SK-N-SH (cell line): ENCODE data around the gene EVPL. TPM values are rescaled to one million over a fixed set of nuclear protein-coding genes. Genes with fewer than 3 reads are reported as not detected.

ENCODE experiments used
- CTCF ChIA-PET: fragments of 300-600, 350-600 bp; formaldehyde crosslinking; extraction: SDS; loops from one replicate; lab custom pipeline; 2021; lab: Yijun Ruan, JAX
- POLR2A ChIA-PET: fragments of 350-600 bp; sonication (Branson Sonifier 250); formaldehyde crosslinking; extraction: SDS; loops from one replicate; lab custom pipeline; 2020; ENCODE audit warnings: antibody characterized with exemption, inconsistent platforms; lab: Yijun Ruan, JAX
- DNase-seq: peaks from one replicate; pipeline ENCODE4 v3.0.0; 2012
- H2AFZ ChIP-seq: fragments of 200-600 bp; sonication (generic); 2 replicates; pipeline ENCODE4 v1.8.1; 2016; ENCODE audit warnings: antibody characterized with exemption, mild to moderate bottlenecking, low read depth
- H3F3A ChIP-seq: fragments of 200-600 bp; sonication (generic); replicated peaks from 2 replicates; pipeline ENCODE3; 2016; ENCODE audit warnings: antibody characterized with exemption, mild to moderate bottlenecking; ENCODE audit not compliant: insufficient read depth
- H3K27ac ChIP-seq, 2 experiments: fragments of 200-500 bp in 1 of 2; fragments of 200-600 bp in 1 of 2; sonication (Bioruptor generic) in 1 of 2; sonication (generic), shearing (Covaris generic) in 1 of 2; 2 replicates each; pipeline versions ENCODE4 v1.5.1 to v1.6.1; 2014 to 2016; ENCODE audit warnings: low read depth in 2 of 2, inconsistent platforms in 1 of 2, low read length in 1 of 2, mild to moderate bottlenecking in 1 of 2, mixed read lengths in 1 of 2
- H3K27me3 ChIP-seq: fragments of 200-600 bp; sonication (generic), shearing (Covaris generic); 2 replicates; pipeline ENCODE4 v1.6.1; 2016; ENCODE audit warnings: mixed run types; ENCODE audit not compliant: insufficient read depth
- H3K36me3 ChIP-seq, 2 experiments: fragments of 200-500 bp in 1 of 2; fragments of 200-600 bp in 1 of 2; sonication (Bioruptor generic) in 1 of 2; sonication (generic) in 1 of 2; replicated peaks in 1 of 2; 2 replicates each; pipeline versions ENCODE3 to v1.5.1; 2014 to 2016; ENCODE audit warnings: low read length in 1 of 2, mild to moderate bottlenecking in 1 of 2; ENCODE audit not compliant: insufficient read depth in 2 of 2, control insufficient read depth in 1 of 2
- H3K4me1 ChIP-seq, 2 experiments: fragments of 200-500 bp in 1 of 2; fragments of 200-600 bp in 1 of 2; sonication (Bioruptor generic) in 1 of 2; sonication (generic), shearing (Covaris generic) in 1 of 2; 2 replicates each; pipeline versions ENCODE4 v1.5.1 to v1.6.1; 2014 to 2016; ENCODE audit warnings: low read depth in 1 of 2, low read length in 1 of 2, mixed run types in 1 of 2; ENCODE audit not compliant: insufficient read depth in 2 of 2, control insufficient read depth in 1 of 2
- H3K4me2 ChIP-seq: fragments of 200-600 bp; sonication (generic), shearing (Covaris generic); 2 replicates; pipeline ENCODE4 v1.6.1; 2017; ENCODE audit warnings: mixed run types
- H3K4me3 ChIP-seq, 2 experiments: fragments of 200-500 bp in 1 of 2; fragments of 200-600 bp in 1 of 2; sonication (Bioruptor generic) in 1 of 2; sonication (generic), shearing (Covaris generic) in 1 of 2; 2 replicates each; pipeline versions ENCODE4 v1.5.1 to v1.8.1; 2014 to 2016; ENCODE audit warnings: low read depth in 2 of 2, inconsistent platforms in 1 of 2, low read length in 1 of 2, mild to moderate bottlenecking in 1 of 2, mixed read lengths in 1 of 2, moderate library complexity in 1 of 2
- H3K79me2 ChIP-seq: fragments of 200-600 bp; sonication (generic); 2 replicates; pipeline ENCODE4 v1.8.1; 2017; ENCODE audit warnings: mild to moderate bottlenecking; ENCODE audit not compliant: insufficient read depth
- H3K9ac ChIP-seq: fragments of 200-600 bp; sonication (generic); 2 replicates; pipeline ENCODE4 v1.6.1; 2017; ENCODE audit warnings: mixed run types
- H3K9me2 ChIP-seq: fragments of 200-600 bp; sonication (generic); 2 replicates; pipeline ENCODE4 v1.6.1; 2017; ENCODE audit warnings: mixed run types
- H3K9me3 ChIP-seq: fragments of 200-600 bp; sonication (generic); 2 replicates; pipeline ENCODE4 v1.6.1; 2017; ENCODE audit warnings: mixed run types, mild to moderate bottlenecking, moderate library complexity
- H4K20me1 ChIP-seq: fragments of 200-600 bp; sonication (generic); 2 replicates; pipeline ENCODE4 v1.6.1; 2017; ENCODE audit warnings: mild to moderate bottlenecking, mixed run types; ENCODE audit not compliant: insufficient read depth
- CHD2 ChIP-seq: fragments of 150-350 bp; IDR thresholded peaks from 2 replicates; pipeline ENCODE4 v1.6.1; 2018; ENCODE audit warnings: low read length; ENCODE audit not compliant: partially characterized antibody
- FOSL2 ChIP-seq: IDR thresholded peaks from 2 replicates; pipeline ENCODE4 v1.4.0; 2012; ENCODE audit warnings: low read depth, mild to moderate bottlenecking, moderate library complexity, borderline replicate concordance
- FOXJ3 ChIP-seq: sonication (generic); formaldehyde crosslinking; IDR thresholded peaks from 2 replicates; pipeline ENCODE4 v1.5.1; 2020; ENCODE audit warnings: mild to moderate bottlenecking, missing genetic modification reagents
- GATA2 ChIP-seq: sonication (generic); formaldehyde crosslinking; IDR thresholded peaks from 2 replicates; pipeline ENCODE4 v1.5.0; 2020; ENCODE audit warnings: mild to moderate bottlenecking, missing genetic modification reagents
- IRF3 ChIP-seq: fragments of 150-350 bp; IDR thresholded peaks from 2 replicates; pipeline ENCODE4 v1.6.1; 2016; ENCODE audit warnings: mild to moderate bottlenecking, low read depth, low read length
- JUND ChIP-seq: IDR thresholded peaks from 2 replicates; pipeline ENCODE4 v1.4.0; 2012
- MAX ChIP-seq: IDR thresholded peaks from 2 replicates; pipeline ENCODE4 v1.4.0; 2012; ENCODE audit warnings: low read depth
- MEF2A ChIP-seq: IDR thresholded peaks from 2 replicates; pipeline ENCODE4 v1.4.0; 2012; ENCODE audit warnings: low read depth, borderline replicate concordance
- PBX3 ChIP-seq: IDR thresholded peaks from 2 replicates; pipeline ENCODE4; 2012
- POLR2AphosphoS5 ChIP-seq: IDR thresholded peaks from 2 replicates; pipeline ENCODE4 v1.6.1; 2012; ENCODE audit warnings: low read depth, low read length
- RCOR1 ChIP-seq: fragments of 150-350 bp; IDR thresholded peaks from 2 replicates; pipeline ENCODE4 v1.6.1; 2017; ENCODE audit warnings: antibody characterized with exemption, low read length
- TAF1 ChIP-seq: IDR thresholded peaks from 2 replicates; pipeline ENCODE4 v1.6.1; 2012; ENCODE audit warnings: low read depth, mild to moderate bottlenecking, low read length, moderate library complexity, borderline replicate concordance
- TEAD4 ChIP-seq: IDR thresholded peaks from 2 replicates; pipeline ENCODE4 v1.4.0; 2012; ENCODE audit warnings: mild to moderate bottlenecking, borderline replicate concordance; ENCODE audit not compliant: insufficient read depth
- YY1 ChIP-seq: IDR thresholded peaks from 2 replicates; pipeline ENCODE4 v1.4.0; 2012; ENCODE audit warnings: low read depth, mild to moderate bottlenecking
- WGBS: methylation state at CpG from one replicate; pipeline ENCODE4 v1.1.6; 2017; ENCODE audit warnings: low lambda C conversion rate; 5-methylcytosine and 5-hydroxymethylcytosine counted together
- polyA plus RNA-seq, 3 experiments: library from polyadenylated mRNA; depleted of rRNA; stranded (reverse); fragments of >200 nt; gene quantifications; 2 replicates each; pipeline ENCODE4 v1.2.3, GENCODE V29; 2012
- TF ChIP-seq, protein P1 (sequence below): IDR thresholded peaks from 2 replicates; pipeline ENCODE4 v1.6.1; 2012; ENCODE audit warnings: mild to moderate bottlenecking, low read depth, low read length, moderate library complexity

The EVPL gene
- polyA plus RNA-seq, 1 of the 3 experiments (the other 2 are of a cell fraction): 0.23 TPM

- no peak overlapping the region for H3K4me3 ChIP-seq
- H3K27me3 ChIP-seq: no peaks in the 10 kb centered on the region
- H3K4me1 ChIP-seq: peaks cover 6 to 20% of the 10 kb centered on the region in 2 experiments; a peak in 3 of 4 replicates
- peaks cover 8% of the 10 kb centered on the region for H3F3A ChIP-seq
- H3K79me2 ChIP-seq: no peaks in the 10 kb centered on the region
- H3K27ac ChIP-seq: no peak overlapping the region
- ChIA-PET CTCF (interaction anchor here (0.5 to 14.6 kb wide), 13 partner anchors 8 to 330 kb away, joined by 3 to 231 read pairs (median 4); partner anchors contain the start of genes CDK3, MRPL38 and WBP2), POLR2A (no interaction called here)
- no peak overlapping the region for H2AFZ ChIP-seq
- H4K20me1 ChIP-seq: no peaks in the 10 kb centered on the region
- no peak overlapping the region for H3K9ac ChIP-seq
- TF ChIP-seq YY1: no peak
- TF ChIP-seq, protein P1, sequence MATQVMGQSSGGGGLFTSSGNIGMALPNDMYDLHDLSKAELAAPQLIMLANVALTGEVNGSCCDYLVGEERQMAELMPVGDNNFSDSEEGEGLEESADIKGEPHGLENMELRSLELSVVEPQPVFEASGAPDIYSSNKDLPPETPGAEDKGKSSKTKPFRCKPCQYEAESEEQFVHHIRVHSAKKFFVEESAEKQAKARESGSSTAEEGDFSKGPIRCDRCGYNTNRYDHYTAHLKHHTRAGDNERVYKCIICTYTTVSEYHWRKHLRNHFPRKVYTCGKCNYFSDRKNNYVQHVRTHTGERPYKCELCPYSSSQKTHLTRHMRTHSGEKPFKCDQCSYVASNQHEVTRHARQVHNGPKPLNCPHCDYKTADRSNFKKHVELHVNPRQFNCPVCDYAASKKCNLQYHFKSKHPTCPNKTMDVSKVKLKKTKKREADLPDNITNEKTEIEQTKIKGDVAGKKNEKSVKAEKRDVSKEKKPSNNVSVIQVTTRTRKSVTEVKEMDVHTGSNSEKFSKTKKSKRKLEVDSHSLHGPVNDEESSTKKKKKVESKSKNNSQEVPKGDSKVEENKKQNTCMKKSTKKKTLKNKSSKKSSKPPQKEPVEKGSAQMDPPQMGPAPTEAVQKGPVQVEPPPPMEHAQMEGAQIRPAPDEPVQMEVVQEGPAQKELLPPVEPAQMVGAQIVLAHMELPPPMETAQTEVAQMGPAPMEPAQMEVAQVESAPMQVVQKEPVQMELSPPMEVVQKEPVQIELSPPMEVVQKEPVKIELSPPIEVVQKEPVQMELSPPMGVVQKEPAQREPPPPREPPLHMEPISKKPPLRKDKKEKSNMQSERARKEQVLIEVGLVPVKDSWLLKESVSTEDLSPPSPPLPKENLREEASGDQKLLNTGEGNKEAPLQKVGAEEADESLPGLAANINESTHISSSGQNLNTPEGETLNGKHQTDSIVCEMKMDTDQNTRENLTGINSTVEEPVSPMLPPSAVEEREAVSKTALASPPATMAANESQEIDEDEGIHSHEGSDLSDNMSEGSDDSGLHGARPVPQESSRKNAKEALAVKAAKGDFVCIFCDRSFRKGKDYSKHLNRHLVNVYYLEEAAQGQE: no peak
- TF ChIP-seq, all 33 proteins: peak for 0
- DNase-seq: no peak
- no peaks in the 10 kb centered on the region for H3K9me3 ChIP-seq
- no peak overlapping the region for H3K4me2 ChIP-seq
- 85% methylated on average over 20 of the region's 20 CpGs for WGBS
- H3K36me3 ChIP-seq: no peaks in the 10 kb centered on the region
- no peaks in the 10 kb centered on the region for H3K9me2 ChIP-seq
These were observed 17.7 kb downstream of the EVPL start for GRCh38 chr17:76009447-76009846.

DNA sequence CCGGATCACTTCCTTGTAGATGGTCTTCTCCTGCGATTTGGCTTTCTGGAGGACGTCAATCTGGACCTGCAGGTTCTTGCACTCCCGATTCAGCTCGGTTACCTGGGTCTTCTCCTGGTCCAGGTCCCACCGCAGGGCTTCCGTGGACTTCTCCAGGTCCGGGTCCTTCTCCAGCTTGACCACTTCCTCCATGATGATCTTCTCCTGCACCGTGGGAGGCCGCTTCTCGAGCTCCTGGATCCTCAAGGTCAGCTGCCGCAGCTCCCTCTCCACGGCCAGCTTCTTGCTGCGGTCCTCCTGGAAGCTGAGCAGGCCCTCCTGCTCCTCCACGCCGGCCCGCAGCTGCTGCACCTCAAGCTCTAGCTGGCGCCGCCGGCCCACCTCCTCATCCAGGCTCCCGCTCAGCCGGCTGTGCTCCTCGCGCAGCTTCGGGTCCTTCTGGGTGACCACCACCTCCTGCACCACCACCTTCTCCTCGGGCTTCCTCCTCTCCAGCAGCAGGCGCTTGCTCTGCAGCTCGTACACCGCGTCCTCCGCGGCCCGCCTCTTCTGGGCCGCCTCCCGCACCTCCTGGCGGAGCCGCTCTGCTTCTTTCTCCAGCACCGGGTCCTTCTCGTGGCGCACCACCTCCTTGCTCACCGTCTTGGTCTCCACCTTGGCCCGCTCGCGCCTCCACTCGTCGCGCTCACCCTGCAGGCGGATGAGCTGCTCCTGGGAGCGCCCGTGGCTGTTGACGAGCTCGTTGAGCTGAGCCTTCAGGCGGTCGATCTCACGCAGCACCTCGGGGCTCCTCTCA is 18.3 kb downstream of the EVPL start:
- ChIA-PET CTCF (interaction anchor here (0.6 to 14.6 kb wide), 12 partner anchors 7 to 292 kb away, joined by 3 to 231 read pairs (median 4); partner anchors contain the start of genes CDK3 and MRPL38), POLR2A (no interaction called here)
- whole genome bisulfite sequencing: 90% methylated on average over 56 of the region's 56 CpGs
- TF ChIP-seq, protein P1: no peak
- TF ChIP-seq RCOR1 (no peak), TEAD4 (no peak), MEF2A (no peak), JUND (no peak), MAX (no peak), TAF1 (no peak), POLR2AphosphoS5 (no peak), IRF3 (no peak), GATA2 (CRISPR knock-in tag) (no peak), CHD2 (no peak), YY1 (no peak), FOSL2 (no peak), PBX3 (no peak), FOXJ3 (no peak)

More for the DNA sequence above, 18.3 kb downstream of the EVPL start:
- Histone ChIP-seq H3F3A (peaks cover 10% of the 10 kb centered on the region), H2AFZ (no peak overlapping the region), H3K9ac (no peak overlapping the region), H3K4me2 (no peak overlapping the region), H3K4me1 (peaks cover 1 to 14% of the 10 kb centered on the region in 2 experiments; a peak in 3 of 4 replicates), H3K27ac (no peak overlapping the region), H4K20me1 (no peaks in the 10 kb centered on the region), H3K4me3 (no peak overlapping the region), H3K9me3 (no peaks in the 10 kb centered on the region), H3K27me3 (no peaks in the 10 kb centered on the region), H3K9me2 (no peaks in the 10 kb centered on the region), H3K36me3 (no peaks in the 10 kb centered on the region), H3K79me2 (no peaks in the 10 kb centered on the region)
- DNase-seq: no peak
